Right lobe of liver (tissue), 4 donors: Measurements from ENCODE around the gene ACACA.

Experiments
- CTCF ChIP-seq, 4 donors: fragments of 200-600 bp in 3 of 4; fragments of 450-650 bp in 1 of 4; IDR thresholded peaks; one replicate each; pipeline versions ENCODE4 v1.5.1 to v1.8.0; 2016 to 2022; ENCODE audit warnings: antibody characterized with exemption in 4 of 4, mild to moderate bottlenecking in 2 of 4
- POLR2A ChIP-seq: fragments of 450-650 bp; IDR thresholded peaks from one replicate; pipeline ENCODE4 v1.6.1; 2017; ENCODE audit warnings: antibody characterized with exemption, mild to moderate bottlenecking
- donor health status: DM: no; HTN: no; CAD: no.
- donor health status: DM: no; HTN: no; CAD: no.
- donor health status: DM: no; HTN: yes; CAD: no.

DNA sequence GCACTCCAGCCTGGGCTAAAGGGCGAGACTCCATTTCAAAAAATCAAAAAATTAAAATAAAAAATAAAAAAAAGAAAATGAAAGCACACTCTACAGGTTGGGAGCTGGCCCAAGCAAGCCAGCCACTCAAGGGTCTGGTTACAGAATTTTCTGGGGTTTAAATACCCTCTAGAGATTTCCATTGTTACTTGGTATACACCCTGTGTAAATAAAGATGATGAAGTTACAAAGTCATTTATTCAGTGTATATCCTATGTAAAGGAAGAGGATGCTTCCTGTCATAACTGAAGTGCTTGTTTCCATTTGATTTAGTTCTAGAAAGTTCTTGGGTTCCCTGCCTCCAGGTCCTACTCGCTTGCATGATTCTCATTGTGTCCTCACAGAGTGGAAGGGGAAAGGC is 110.7 kb downstream of the ACACA start:
- TF ChIP-seq CTCF (IDR thresholded peaks at IDR 0.05) (no peak), POLR2A (no peak)
